Activated CD4-positive, CD25-positive, alpha-beta regulatory T cell treated with anti-CD3 and anti-CD28 coated beads, Interleukin-2, amount 50 U/mL, for 24 hours (primary cell): Measurements from ENCODE around the gene SLC12A9.
A peak's percentile ranks its signal among the peaks of the same experiment; 100 is the strongest.
"Not testable (repeated sequence)": the region's sequence is repeated elsewhere in the genome, so short reads cannot be mapped to it uniquely, and the experiment has no call there.

Experiments used
- ATAC-seq, 2 donors: fragments of 150-1000 bp; cut with Tn5 transposase; one replicate each; pipeline ENCODE4 v1.10.0; 2021; ENCODE audit warnings: mild to moderate bottlenecking in 1 of 2, moderate library complexity in 1 of 2

Gene SLC12A9

GRCh38 chr7:100826514-100827329, 25.8 kb upstream of the SLC12A9 start:
- peak; percentile 13 to 30 for ATAC-seq

- ATAC-seq = peak; percentile 28 to 36
Measured at GRCh38 chr7:100827330-100828226, 24.9 kb upstream of the SLC12A9 start, which contains the start of gene EPHB4. Gene EPHB4, minus strand, starts transcription at chr7:100827523. Its CDS starts 493 bp downstream, at chr7:100827030.

GRCh38 chr7:100829150-100829716, 23.3 kb upstream of the SLC12A9 start:
- no peak for ATAC-seq

- no peak for ATAC-seq
Measured at GRCh38 chr7:100830396-100830795, 22.1 kb upstream of the SLC12A9 start.

GRCh38 chr7:100832281-100832633, 20.3 kb upstream of the SLC12A9 start:
- ATAC-seq = no peak

- no peak for ATAC-seq
Measured at GRCh38 chr7:100835903-100836811, 16.4 kb upstream of the SLC12A9 start.

- no peak for ATAC-seq
Measured at GRCh38 chr7:100836812-100837098, 15.8 kb upstream of the SLC12A9 start.

- peak; percentile 97 to 100 for ATAC-seq
Measured at GRCh38 chr7:100837099-100837836, 15.2 kb upstream of the SLC12A9 start.

- ATAC-seq = no peak
Measured at GRCh38 chr7:100839361-100839760, 13.2 kb upstream of the SLC12A9 start.

GRCh38 chr7:100840470-100841100, 11.9 kb upstream of the SLC12A9 start:
- ATAC-seq = no peak

GRCh38 chr7:100847360-100847759, 5.2 kb upstream of the SLC12A9 start:
- ATAC-seq = no peak

- ATAC-seq = no peak
Measured at GRCh38 chr7:100854146-100854895, 1.8 kb downstream of the SLC12A9 start.

GRCh38 chr7:100854899-100855298, 2.4 kb downstream of the SLC12A9 start:
- not testable (repeated sequence) for ATAC-seq

- ATAC-seq = no peak
Measured at GRCh38 chr7:100855515-100855914, 3.0 kb downstream of the SLC12A9 start.

GRCh38 chr7:100856871-100857282, 4.4 kb downstream of the SLC12A9 start:
- no peak for ATAC-seq

- ATAC-seq = no peak
Measured at GRCh38 chr7:100859856-100860255, 7.3 kb downstream of the SLC12A9 start.

GRCh38 chr7:100860702-100861615, 8.4 kb downstream of the SLC12A9 start:
- ATAC-seq = no peak

GRCh38 chr7:100861616-100861985, 9.1 kb downstream of the SLC12A9 start:
- ATAC-seq = no peak

- ATAC-seq = no peak
Measured at GRCh38 chr7:100863406-100863950, 11.0 kb downstream of the SLC12A9 start.
